Left ventricle myocardium inferior (tissue), 1 donor: ENCODE results near the gene METTL25. TPM values are rescaled to one million over a fixed set of nuclear protein-coding genes. Genes with fewer than 3 reads are reported as not detected.

Source experiments
- DNase-seq: peaks from one replicate; pipeline ENCODE4 v3.0.0-alpha.2; 2020
- H3K27ac ChIP-seq: fragments of 200-600 bp; replicated peaks from 2 replicates; pipeline ENCODE4 v1.8.0; 2021
- H3K27me3 ChIP-seq: fragments of 200-600 bp; 2 replicates; pipeline ENCODE4 v1.8.0; 2021; ENCODE audit warnings: low read depth
- H3K36me3 ChIP-seq: fragments of 200-600 bp; 2 replicates; pipeline ENCODE4 v1.8.0; 2021
- H3K4me1 ChIP-seq: fragments of 200-600 bp; 2 replicates; pipeline ENCODE4 v1.8.0; 2021
- H3K4me3 ChIP-seq: fragments of 200-600 bp; 2 replicates; pipeline ENCODE4 v1.8.0; 2021; ENCODE audit warnings: mild to moderate bottlenecking, moderate library complexity
- H3K9me3 ChIP-seq: fragments of 200-600 bp; replicated peaks from 2 replicates; pipeline ENCODE4 v1.8.0; 2021
- CTCF ChIP-seq: fragments of 200-600 bp; IDR thresholded peaks from 2 replicates; pipeline ENCODE4 v1.8.0; 2021; ENCODE audit warnings: antibody characterized with exemption, mild to moderate bottlenecking, borderline replicate concordance
- intact Hi-C: fragments of 100-400 bp; cut with micrococcal nuclease; formaldehyde crosslinking; loops from one replicate; pipeline ENCODE4 v1.11.0; 2022
- total RNA-seq: library from RNA; stranded (reverse); fragmentation: NEBNext Ultra II Directional; extraction: Animal tissue kit (Norgen Biotek cat#: 25700); gene quantifications from one replicate; pipeline ENCODE4 v1.2.1, GENCODE V29; 2021
- donor health status: DM: no; HTN: yes; CAD: no; lungs with severe emphysema.

The METTL25 gene
- total RNA-seq, 1 donor from 2014 or later: 15.8 TPM

GRCh38 chr12:82438356-82438755, 80.0 kb downstream of the METTL25 start:
- no peak overlapping the region for H3K27ac ChIP-seq
- intact Hi-C loops: no loop called here
- no peaks in the 10 kb centered on the region for H3K4me1 ChIP-seq
- no peaks in the 10 kb centered on the region for H3K27me3 ChIP-seq
- peaks cover 33% of the 10 kb centered on the region for H3K36me3 ChIP-seq
- H3K4me3 ChIP-seq: no peak overlapping the region
- TF ChIP-seq CTCF: no peak
- DNase-seq: no peak
- no peaks in the 10 kb centered on the region for H3K9me3 ChIP-seq

GRCh38 chr12:82440885-82441284, 82.6 kb downstream of the METTL25 start:
- intact Hi-C loops: no loop called here
- Histone ChIP-seq H3K4me1 (no peaks in the 10 kb centered on the region), H3K4me3 (no peak overlapping the region), H3K27me3 (no peaks in the 10 kb centered on the region), H3K9me3 (no peaks in the 10 kb centered on the region), H3K27ac (no peak overlapping the region), H3K36me3 (peaks cover 53% of the 10 kb centered on the region)
- no peak for DNase-seq
- no peak for TF ChIP-seq CTCF

GRCh38 chr12:82448911-82449578, 90.7 kb downstream of the METTL25 start:
- Histone ChIP-seq H3K36me3 (peaks cover 15% of the 10 kb centered on the region), H3K9me3 (no peaks in the 10 kb centered on the region), H3K4me3 (no peak overlapping the region), H3K4me1 (no peaks in the 10 kb centered on the region), H3K27ac (no peak overlapping the region), H3K27me3 (no peaks in the 10 kb centered on the region)
- intact Hi-C loops: no loop called here
- DNase-seq: no peak
- no peak for TF ChIP-seq CTCF

GRCh38 chr12:82456633-82457032, 98.3 kb downstream of the METTL25 start:
- Histone ChIP-seq H3K36me3 (peaks cover 37% of the 10 kb centered on the region), H3K4me1 (no peaks in the 10 kb centered on the region), H3K4me3 (no peak overlapping the region), H3K27me3 (no peaks in the 10 kb centered on the region), H3K27ac (no peak overlapping the region), H3K9me3 (no peaks in the 10 kb centered on the region)
- TF ChIP-seq CTCF: no peak
- DNase-seq: no peak
- intact Hi-C loops: no loop called here

GRCh38 chr12:82458101-82458500, 99.8 kb downstream of the METTL25 start:
- TF ChIP-seq CTCF: no peak
- H3K27ac ChIP-seq: no peak overlapping the region
- intact Hi-C loops: no loop called here
- no peaks in the 10 kb centered on the region for H3K27me3 ChIP-seq
- no peaks in the 10 kb centered on the region for H3K9me3 ChIP-seq
- DNase-seq: no peak
- H3K4me3 ChIP-seq: no peak overlapping the region
- peaks cover 42% of the 10 kb centered on the region for H3K36me3 ChIP-seq
- H3K4me1 ChIP-seq: no peaks in the 10 kb centered on the region
